HG02973 (cell line): ENCODE measurements around the gene LRFN2.

Source experiments
- ATAC-seq: cut with Tn5 transposase; IDR thresholded peaks from one replicate; pipeline ENCODE4 v1.9.1; 2021; ENCODE audit warnings: moderate library complexity; ENCODE audit not compliant: unreplicated experiment

The LRFN2 gene

DNA sequence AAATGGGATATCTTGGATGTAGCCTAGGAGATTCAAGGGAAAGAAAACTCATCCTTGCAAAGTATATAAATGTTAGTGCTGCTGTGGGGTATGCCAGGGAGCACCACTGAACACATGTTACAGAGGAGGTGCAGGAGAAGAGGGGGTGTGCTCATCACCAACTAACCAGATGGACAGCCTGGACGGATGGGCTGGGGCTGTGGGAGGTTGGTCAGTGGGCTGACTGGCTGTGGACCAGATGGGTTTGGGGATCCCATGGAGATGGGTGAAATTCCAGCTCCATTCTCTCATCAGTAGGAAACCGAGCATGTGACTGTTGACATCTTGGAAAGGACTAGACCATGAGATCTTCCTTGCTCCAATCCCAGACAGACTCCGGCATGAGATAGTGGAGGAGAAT, 201.0 kb downstream of the LRFN2 start:
- no peak for ATAC-seq

DNA sequence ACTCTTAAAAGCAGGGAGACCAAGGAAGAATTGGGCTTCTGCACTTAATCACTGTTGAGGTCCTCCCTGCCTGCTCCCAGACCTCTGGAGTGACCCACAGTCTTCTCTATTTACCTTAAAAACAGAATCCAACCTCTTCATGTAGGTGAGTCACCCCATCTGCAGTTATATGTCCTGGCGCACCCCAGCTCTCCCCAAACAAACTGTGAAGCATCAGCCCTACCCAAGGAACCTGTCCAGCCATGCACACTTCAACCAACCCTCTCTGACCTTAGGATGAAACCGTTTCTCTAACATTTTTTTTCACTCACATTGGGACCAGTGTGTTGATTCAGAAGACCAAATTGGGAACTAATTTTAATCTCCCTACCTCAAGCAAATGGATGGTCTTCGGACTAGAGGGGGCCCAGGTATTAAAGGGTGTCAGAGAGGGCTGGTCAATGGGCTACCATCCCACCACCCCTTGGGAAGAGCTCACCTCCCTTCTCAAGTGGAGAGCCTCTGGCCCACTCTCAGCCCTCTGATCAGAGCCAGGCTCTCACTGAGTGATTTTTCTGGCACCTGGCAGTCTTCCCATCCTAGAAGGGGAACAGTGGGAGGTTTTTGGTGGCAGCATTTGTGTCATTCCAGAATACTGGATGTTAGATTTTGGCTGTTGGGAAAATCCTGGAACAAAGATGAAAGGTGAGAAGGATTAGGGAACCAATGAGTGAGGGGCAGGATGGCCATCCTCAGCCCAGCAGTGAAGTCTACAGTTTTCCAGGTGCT, 203.6 kb downstream of the LRFN2 start:
- no peak for ATAC-seq

DNA sequence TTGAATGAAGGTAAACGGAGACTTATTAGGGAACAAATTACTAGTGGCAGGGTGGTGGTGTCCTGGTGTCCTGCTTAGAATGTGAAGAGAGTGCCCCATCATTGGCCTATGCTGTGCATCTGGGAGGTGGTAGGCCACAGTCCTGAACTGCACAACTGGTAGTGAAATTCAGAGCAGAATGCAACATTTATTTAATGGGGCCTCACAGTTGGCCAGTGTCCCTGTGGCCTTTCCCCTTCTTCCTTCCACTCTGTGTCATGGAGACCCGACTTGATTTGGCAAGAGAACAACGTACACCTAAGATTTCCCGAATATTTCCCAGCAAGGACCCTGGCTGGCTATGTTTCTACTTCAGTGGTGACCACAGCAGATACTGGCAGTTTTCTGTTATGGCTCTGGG, 206.9 kb downstream of the LRFN2 start:
- no peak for ATAC-seq

DNA sequence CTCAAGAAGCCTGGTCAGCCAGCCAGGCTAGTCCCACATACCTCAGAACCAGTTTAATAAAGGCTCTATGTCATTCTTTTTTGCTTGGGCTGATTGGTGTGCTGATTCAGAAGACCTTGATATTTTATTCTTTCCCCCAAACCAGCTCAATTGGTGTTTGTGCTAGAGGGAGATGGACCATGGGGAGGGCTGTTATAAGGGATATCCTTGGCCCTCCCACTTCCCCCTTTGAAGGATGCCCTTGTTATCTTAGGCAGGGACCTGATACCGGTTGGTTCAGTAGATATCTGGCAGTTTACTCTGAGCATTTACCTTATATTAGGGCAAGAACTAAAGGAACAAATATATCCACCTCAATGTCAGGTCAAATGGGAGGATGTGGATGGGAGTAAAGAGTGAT, 207.4 kb downstream of the LRFN2 start:
- ATAC-seq: no peak

DNA sequence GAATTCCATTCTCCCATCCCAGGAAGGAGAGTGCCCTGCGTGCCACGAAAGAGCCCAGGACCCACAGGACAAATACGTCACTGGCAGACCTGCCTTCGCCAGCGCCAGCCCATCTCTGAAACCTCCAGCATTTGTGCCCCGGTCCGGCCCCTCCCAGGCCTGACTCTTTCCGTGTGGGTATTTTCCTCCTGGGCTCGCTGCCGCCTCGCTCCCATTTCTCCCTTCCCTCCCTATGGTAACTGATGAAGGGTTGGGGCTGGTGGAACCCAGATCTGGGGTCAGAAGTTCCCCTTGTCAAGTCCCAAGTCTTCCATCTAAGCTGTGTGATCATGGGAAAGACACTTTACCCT, 208.5 kb downstream of the LRFN2 start:
- ATAC-seq: no peak

DNA sequence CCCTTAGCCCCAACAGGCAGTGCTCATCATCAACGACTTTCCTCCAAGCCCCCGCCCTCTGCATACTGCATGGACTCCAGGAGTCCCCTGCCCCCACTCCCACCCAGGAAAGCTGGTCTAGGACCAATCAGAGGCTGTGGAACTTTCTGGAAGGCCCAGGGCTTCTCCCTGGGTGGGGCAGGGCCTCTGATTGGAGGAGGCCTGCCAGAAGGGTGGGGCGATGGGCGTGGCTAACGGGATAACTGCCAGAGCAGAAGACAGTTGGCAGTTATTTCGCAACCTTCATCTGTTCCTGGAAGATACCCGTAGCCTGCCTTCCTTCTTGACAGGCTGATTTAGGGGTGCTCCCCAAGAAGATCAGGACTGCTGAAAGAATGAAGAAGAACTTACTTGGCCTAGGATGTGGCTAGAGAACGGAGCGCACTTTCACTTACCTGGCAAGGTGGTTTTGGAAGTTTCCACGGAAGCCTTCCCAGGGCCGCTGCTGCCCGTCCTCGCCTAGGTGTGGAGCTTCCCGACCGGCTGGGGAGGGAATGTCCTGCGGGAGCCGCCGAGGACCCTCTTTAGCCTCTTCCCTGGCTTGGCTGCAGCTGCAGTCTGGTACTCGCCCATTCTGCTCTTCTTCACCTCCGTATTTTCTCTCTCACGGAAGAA, 209.0 kb downstream of the LRFN2 start:
- ATAC-seq: no peak

DNA sequence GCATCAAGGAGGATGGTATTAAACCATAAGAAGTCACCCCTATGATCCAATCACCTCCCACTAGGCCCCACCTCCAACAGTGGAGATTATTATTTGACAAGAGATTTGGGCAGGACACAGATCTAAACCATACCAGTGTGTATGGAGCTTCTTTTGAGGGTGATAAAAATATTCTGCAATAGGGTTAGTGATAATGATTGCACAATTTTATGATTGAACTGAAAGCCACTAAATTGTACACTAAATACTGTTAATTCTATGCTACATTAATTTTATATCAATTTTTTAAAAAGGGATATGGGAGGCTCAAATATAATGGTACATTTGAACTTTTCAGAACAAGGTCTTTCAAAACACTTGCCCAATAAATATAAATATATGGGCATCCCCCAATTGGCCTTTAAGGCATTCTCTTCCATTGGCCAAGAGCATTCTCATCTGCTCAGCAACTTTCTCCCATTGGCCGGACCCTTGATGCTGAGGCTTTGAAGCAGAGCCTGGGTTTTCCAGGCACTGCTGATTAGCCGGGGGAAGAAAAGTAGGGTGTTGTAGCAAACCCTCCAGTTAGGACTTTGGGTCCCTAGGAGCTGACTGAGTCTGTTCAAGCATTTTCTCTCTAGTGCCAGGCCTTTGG, 209.9 kb downstream of the LRFN2 start:
- no peak for ATAC-seq

DNA sequence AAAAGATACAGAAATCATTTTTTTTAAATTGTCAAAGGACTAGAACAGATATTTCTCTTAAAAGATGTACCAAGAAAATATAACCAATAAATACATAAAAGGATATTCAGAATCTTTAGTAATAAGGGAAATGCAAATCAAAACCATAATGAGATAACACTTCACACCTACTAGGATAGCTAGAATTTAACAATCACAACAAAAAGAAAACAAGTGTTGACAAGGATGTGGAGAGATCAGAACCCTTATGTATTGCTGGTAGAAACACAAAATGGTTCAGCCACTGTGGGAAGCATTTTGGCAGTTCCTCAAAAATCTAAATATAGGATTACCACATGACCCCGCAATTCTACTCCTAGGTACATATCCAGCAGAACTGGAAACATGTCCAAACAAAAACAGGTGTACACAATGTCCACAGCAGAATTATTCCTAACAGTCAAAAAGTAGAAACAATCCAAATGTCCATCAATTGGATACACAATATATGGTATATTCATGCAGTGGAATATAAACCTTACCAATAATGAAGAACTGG, 211.0 kb downstream of the LRFN2 start:
- ATAC-seq: no peak

DNA sequence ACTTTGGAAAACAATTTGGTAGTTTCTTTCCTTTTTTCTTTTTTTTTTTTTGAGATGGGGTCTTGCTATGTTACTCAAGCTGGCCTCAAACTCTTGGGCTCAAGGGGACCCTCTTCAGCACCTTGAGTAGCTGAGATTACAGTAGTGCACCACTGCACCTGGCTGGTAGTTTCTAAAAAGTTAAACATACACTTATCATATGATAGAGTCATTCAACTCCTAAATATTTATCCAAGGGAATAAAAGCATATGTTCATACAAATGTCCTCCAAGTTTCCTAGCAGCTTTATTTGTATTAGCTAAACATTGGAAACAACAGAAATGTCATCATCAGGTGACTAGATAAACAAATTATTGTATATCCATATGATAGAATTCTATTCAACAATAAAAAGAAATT, 213.9 kb downstream of the LRFN2 start:
- ATAC-seq: no peak

DNA sequence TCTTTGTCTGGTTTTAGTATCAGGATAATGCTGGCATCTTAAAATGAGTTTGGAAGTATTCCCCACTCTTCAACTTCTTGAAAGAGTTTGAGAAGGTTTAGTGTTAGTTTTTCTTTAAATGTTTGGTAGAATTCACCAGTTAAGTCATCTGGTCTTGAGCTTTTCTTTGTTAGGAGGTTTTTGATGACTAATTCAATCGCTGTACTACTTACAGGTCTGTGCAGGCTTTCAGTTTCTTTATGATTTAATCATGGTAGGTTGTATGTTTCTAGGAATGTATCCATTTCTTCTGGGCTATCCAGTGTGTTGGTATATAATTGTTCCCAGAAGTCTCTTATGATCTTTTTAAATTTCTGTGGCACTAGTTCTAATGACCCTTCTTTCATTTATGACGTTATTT, 215.5 kb downstream of the LRFN2 start:
- ATAC-seq: no peak

DNA sequence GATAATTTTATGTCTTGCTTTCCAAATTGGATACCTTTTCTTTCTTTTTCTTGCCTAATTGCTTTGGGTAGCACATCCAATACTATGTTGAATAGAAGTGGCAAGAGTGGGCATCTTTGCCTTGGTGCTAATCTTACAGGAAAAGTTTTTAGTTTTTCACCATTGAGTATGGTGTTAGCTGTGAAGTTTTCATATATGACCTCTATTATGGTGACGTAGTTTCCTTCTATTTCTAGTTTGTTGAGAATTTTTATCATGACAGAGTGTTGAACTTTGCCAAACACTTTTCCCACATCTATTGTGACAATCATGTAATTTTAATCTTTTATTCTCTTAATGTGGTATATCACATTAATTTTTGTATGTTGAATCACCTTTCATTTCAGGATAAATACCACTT, 216.1 kb downstream of the LRFN2 start:
- no peak for ATAC-seq

DNA sequence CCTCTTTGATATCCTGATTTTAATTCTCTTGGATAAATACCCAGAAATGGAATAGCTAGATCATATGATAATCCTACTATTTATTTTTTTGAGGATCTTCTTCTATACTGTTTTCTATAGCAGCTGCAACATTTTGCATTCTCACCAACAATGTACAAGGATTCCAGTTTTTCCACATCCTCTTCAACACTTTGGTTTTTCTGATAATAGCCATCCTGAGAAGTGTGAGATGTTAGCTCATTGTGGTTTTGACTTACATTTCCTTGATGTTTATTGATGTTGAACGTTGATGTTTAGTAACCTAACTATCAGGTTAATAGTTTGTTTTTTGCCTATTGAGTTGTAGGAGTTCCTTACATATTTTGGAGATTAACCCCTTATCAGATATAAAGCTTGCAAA, 217.3 kb downstream of the LRFN2 start:
- ATAC-seq: no peak

DNA sequence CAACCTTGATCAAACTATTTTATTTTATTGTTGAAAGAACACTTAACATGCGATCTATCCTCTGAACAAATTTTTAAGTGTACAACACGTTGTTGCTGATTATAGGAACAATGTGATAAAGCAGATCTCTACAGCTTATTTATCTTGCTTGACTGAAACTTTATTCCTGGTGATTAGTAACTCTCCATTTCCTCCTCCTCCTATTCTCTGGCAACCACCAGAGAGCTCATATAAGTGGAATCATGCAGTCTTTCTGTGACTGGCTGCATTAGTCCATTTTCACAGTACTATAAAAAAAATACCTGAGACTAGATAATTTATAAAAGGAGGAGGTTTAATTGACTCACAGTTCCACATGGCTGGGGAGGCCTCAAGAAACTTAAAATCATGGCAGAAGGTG, 218.1 kb downstream of the LRFN2 start:
- no peak for ATAC-seq

DNA sequence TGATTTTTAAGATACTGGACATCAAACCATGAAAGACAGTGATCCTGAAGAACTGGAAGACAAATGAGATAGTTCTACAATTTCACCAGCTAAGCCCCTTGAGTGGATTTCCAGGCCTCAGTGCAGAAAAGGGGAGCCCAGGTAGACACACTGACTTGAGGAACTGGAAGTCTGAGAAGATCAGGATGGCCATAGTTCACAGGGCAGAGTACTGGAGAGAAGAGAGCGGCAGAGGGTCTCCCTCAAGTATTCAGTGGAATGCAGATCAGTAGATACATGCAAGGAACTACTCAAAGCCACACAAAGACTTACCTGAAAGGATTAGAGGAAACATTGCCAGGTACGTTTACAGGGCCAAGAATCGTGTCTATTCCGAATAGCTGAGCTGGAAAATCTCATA, 224.3 kb downstream of the LRFN2 start:
- ATAC-seq: no peak

DNA sequence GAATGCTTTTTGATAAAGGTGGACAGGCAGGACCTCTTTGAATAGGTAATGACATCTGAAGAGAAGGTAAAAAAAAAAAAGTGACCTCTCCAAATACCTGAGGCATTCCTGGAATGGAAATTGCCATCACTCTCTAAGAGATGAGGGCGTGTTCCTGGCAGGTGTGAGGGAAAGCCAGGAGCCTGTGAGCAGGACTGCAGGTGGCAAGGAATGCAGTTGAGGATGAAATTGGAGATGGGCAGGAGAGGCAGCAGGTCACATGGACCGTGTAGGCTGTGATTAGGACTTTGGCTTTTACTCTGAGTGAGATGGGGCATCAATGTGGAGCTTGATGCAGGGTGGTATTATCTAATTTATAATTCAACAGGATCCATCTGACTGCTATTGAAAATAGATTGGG, 227.4 kb downstream of the LRFN2 start:
- ATAC-seq: no peak

DNA sequence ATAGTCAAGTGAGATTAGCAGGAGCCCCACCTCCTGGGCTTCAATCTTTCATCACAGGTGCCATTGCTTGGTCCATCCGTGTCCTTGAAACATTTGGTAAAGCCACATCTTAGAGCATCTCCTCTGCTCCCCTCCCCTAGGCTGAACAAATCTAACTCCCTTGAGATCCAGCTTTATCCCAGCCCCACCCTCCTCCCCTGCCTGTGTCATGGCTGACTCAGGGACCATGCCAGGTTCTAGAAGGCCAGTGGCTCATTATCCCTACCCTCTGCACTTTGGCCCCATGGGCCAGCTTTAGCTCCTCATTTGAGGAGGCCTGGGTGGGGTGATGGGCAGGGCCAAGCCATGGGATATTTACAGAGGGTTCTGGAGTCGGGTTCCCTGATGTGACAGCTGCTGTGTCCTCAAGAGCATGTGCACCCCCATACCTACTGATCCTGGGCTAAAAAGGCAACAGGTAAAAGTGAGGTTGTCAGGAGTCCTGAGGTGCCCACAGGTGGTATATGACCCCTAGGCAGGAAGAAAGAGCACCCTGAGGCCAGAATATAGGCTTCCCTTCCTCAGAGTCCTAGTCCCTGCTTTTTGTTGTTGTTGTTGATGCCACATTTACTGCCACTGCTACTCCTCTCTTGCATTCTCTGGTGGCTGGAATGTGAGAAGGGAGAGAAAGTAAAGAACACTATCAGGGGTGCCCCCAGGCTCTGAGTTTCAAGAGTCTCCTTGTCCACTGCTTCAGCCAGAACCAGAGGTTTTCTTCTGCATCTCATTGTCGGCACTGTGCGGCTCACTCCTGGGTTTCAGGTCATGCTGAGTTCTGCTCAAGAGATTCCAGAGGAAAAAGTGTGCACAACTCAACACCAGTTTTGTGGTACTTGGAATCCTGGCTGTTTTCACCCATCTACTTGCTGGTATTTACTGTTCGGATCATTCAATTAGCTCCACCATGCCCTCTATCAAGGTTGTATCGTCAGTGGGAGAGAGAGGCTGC, 228.4 kb downstream of the LRFN2 start:
- ATAC-seq: no peak

DNA sequence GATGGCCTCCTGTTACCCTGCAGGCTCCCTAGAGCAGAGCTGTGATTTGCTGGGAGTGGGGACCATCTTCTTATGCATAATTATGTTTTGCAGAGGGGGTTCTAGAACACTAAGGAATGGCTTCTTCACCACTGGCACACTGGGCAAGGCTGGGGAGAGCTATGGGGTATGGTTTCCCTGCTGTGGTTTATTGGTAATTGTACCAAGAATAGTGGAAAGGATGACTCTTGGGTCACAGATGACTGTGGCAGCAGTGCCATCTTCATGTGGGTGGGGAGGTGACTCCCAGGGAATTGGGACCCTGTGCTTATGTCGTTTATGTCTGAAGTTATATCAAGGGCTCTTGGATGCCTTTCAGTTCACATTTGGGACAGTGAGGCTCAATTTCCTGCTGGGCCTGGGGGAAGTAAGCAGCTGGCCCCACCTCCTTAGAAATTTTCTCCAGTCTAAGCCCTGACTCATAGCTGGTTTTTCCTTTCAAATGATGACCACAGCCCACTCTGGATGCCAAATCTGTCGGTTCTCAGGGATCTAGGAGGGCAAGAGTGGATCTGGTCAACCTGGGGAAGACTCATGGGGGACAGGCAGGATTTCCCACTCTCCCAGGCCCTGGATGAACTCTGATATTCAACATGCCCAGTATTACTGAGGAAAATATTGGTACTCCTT, 230.8 kb downstream of the LRFN2 start:
- no peak for ATAC-seq

DNA sequence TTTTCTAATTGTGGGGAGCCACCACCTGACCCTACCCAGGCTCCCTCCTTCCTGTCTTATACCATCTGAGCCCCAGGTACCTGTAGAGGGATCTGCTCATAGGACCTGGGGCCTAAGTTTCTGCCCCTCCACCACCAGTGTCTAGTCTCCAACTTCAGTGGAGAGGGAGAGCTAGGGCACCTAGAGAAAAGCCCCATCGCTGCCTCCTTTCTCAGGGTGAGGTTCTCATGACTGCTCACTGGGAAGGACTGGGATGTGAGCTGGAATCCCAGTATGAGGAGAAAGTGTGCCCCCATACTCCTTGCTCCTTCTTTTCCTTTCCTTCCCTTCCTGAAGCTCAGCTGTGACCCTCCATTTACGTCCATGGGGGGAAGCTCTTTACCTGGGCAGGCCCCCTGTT, 231.6 kb downstream of the LRFN2 start:
- ATAC-seq: no peak

DNA sequence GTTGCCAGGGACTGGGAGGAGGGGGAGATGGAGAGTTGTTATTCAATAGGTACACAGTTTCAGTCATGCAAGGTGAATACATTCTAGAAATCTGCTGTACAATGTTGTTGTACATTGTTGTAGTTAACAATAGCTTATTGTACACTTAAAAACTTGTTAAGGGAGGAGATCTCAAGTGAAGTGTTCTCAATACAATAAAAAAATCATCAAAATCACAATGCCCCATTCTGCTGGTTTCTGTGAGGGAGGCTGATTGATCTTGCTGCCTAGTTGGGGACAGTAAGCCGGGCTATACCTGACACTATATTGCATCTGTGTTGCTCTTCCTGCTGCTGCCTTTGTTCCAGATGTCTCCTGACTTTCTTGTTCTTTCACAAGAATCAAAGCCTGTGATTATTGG, 232.1 kb downstream of the LRFN2 start:
- ATAC-seq: no peak

DNA sequence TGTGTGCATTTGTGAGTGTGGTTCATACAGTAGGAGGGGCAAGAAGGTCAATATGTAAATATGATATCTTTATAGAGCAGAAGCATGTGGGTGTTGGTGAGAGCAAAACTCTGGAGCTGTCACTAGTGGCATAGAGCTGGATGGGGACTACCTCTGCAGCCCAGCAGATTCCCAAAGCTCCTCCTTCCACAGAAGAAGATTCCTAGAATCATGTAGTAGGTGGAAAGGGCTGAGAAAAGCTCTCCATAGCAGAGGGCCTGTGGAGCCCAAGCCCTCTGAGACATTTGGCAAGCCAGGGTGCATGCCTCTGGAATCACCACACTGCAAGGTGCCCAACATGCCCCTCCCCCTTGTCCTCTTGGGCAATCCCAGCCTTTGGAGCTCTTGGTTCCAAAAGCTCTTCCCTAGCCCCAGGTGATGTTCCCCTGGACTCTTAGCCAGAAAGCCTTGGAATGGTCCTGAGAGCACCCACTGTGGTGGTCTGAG, 233.2 kb downstream of the LRFN2 start:
- ATAC-seq: no peak
